ENCODE results near the gene PLIN3. TPM values are rescaled to one million over a fixed set of nuclear protein-coding genes. Genes with fewer than 3 reads are reported as not detected.

Gene PLIN3
- total and polyA plus RNA-seq, 9 of the 15 experiments (the other 6 are each of a cell fraction or from before 2014, with no cell fraction given), result 7.5 to 75.6 (median 43.1) TPM

- TF ChIP-seq SAFB2 (IDR thresholded peaks at IDR 0.05; ENCODE audit: borderline replicate concordance, low read depth, low read length, severe bottlenecking) (no peak), ZNF165 (CRISPR knock-in tag; IDR thresholded peaks at IDR 0.05; ENCODE audit: borderline replicate concordance) (peak; percentile 80; the same call in 1 of the 2 replicates), HOMEZ (CRISPR knock-in tag; IDR thresholded peaks at IDR 0.05) (no peak; the same call in 1 of the 2 replicates), PHF20 (IDR thresholded peaks at IDR 0.05; ENCODE audit: partially characterized antibody) (peak; percentile 83), ZSCAN29 (IDR thresholded peaks at IDR 0.05) (no peak), RBM15 (IDR thresholded peaks at IDR 0.05; ENCODE audit: insufficient read depth, low read length) (no peak), NR4A1 (CRISPR knock-in tag; IDR thresholded peaks at IDR 0.05) (peak; percentile 49; the same call in 1 of the 2 replicates), NR4A1 (tag; IDR thresholded peaks at IDR 0.05) (peak; percentile 97), CBX2 (IDR thresholded peaks at IDR 0.05; ENCODE audit: insufficient read depth, low read length, poor library complexity, severe bottlenecking) (no peak), TAF9B (IDR thresholded peaks at IDR 0.05; ENCODE audit: partially characterized antibody) (no peak), ZNF408 (CRISPR knock-in tag; IDR thresholded peaks at IDR 0.05; ENCODE audit: low read depth) (no peak), SIN3A (IDR thresholded peaks at IDR 0.05; ENCODE audit: borderline replicate concordance in 2 of 2, control insufficient read depth in 1 of 2, low read depth in 2 of 2, low read length in 2 of 2) (0 out of 4 replicates have a peak, but pooled peaks have one; percentile 36 to 44), DLX4 (CRISPR knock-in tag; IDR thresholded peaks at IDR 0.05) (no peak), ZKSCAN8 (CRISPR knock-in tag; IDR thresholded peaks at IDR 0.05) (peak; percentile 90), MYBL2 (IDR thresholded peaks at IDR 0.05; ENCODE audit: low read depth) (no peak), MYBL2 (CRISPR knock-in tag; IDR thresholded peaks at IDR 0.05; ENCODE audit: borderline replicate concordance) (no peak), PTRF (tag; IDR thresholded peaks at IDR 0.05) (peak; percentile 78; the same call in 1 of the 2 replicates), POLR2G (IDR thresholded peaks at IDR 0.05; ENCODE audit: low read depth, low read length) (peak; percentile 93), NFIC (IDR thresholded peaks at IDR 0.05) (peak; percentile 83), GABPA (tag; conservative IDR thresholded peaks at IDR 0.05; ENCODE audit: low read depth) (peak; percentile 98), ZNF449 (CRISPR knock-in tag; IDR thresholded peaks at IDR 0.05) (peak; percentile 73; the same call in 1 of the 2 replicates), NCOA6 (IDR thresholded peaks at IDR 0.05) (peak; percentile 68; the same call in 1 of the 2 replicates), NUFIP1 (IDR thresholded peaks at IDR 0.05; ENCODE audit: partially characterized antibody) (no peak)
Measured at GRCh38 chr19:4791183-4792018, 76.1 kb downstream of the PLIN3 start, which contains the start of gene FEM1A (continued).

Data from K562 (cell line).